Measurements from ENCODE around the gene THNSL1.

Gene THNSL1

DNA sequence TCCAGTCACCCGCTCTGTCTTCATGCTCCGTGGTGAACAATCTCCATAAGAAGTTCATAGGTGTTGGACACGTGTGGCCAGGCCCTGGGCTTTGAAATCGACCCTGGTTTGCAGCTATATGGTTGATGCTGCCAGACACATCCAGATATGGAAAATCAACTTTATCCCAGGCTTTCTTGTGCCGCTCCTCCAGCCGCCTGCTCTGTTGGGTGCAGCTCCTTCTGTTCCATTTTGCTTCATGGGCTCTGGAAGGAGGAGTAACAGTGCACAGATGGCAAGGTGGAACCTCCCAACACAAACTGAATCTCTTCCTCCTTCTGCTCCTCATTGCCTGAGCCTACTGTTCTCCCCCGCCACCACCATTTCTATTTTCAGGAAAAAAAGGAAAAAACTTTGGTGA is 44.7 kb downstream of the THNSL1 start:
- no peak for DNase-seq (ENCODE audit: low spot score)

DNA sequence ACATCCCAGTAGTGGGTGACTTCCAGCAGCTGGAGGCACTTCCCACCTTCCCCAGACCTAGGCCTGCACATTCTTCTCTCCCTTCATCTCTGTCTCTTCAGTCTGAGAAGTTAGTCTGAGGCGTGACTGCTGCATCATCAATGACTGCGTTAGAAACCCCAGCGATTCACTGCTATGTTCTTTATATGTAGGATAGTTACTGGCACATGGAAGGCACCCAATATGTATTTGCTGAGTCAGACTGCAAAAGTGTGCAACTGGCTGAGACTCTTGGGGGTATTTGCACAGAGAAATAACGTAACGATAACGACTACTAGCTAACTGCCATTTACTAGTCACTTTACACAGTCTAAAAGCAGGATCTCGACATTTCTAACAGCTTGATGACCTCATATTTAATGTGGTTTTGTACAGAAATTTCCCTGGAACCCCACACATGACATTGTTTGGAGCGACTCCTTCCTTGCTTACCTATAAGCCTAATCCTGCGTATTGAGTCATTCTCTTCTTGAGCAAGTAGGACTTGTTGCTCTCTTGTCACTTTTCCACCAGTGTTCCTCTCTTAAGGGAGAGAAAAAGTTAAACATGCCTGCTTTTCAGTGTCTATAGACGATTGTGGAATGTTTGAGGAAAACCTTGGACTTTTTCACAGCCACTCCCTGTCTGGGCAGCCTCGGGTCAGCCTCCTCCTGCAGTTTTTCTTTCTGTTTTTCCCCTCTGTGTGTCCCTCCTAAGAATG is 45.5 kb downstream of the THNSL1 start:
- DNase-seq (ENCODE audit: low spot score): no peak

- DNase-seq (ENCODE audit: low spot score): no peak
Measured at GRCh38 chr10:25063157-25063556, 46.7 kb downstream of the THNSL1 start.

- no peak for DNase-seq (ENCODE audit: low spot score)
Measured at GRCh38 chr10:25063644-25064043, 47.2 kb downstream of the THNSL1 start.

DNA sequence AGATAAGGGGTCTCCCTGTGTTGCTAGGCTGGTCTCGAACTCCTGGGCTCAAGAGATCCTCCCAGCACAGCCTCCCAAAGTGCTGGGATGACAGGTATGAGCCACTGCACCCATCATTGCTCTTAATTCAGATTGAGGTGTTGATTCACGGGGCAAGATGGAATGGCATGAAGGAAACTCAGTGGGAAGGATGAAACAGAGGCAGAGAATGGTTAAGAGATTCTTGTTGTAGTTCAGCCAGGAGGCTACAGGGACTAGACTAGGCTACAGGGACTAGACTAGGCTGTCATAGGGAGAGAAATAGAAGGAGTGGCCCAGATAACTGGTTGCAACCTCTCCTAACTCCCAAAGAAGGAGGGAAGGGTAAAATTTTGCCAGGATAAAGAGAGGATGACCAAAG is 48.0 kb downstream of the THNSL1 start:
- no peak for DNase-seq (ENCODE audit: low spot score)

GRCh38 chr10:25065761-25066476 is 49.5 kb downstream of the THNSL1 start:
- no peak for DNase-seq (ENCODE audit: low spot score)

GRCh38 chr10:25068152-25069058 is 52.0 kb downstream of the THNSL1 start:
- no peak for DNase-seq (ENCODE audit: low spot score)

- no peak for DNase-seq (ENCODE audit: low spot score)
Measured at GRCh38 chr10:25071227-25071626, 54.8 kb downstream of the THNSL1 start.

DNA sequence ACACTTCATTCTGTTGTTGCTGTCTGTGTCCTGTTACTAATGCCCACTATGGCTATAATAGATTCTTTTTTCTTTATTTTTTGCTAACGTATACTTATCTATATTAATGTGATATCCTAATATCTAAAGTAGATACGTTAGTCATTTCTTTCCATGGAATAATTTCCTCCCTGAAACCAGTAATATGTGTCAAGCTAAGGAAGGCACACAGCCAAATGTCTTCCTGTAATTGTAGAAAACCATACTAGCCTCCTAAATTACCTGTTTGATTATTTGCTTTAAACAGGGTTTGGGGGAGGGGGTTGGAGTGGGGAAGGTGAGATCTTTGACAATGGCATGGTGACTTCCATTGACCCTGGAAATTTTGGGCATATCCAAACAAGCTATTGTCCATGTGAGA is 56.4 kb downstream of the THNSL1 start:
- DNase-seq (ENCODE audit: low spot score): no peak

DNA sequence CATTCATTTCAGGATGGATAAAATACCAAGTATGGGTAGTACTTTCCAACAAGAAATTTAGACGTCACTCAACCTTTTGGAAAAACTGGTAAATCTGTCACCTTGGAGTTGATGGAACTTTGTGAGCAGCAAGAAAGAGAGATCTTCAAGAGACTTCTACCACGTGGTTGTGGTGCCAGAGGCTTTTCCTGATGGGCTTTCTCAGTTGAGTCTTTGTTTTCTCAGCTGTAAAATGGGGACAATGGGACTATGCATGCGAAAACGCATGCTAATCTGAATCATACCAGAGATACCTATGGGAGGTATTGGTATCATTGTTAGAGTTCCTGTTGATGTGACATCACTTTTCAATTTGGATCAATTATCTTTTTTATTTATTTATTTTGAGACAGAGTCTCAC is 59.4 kb downstream of the THNSL1 start:
- no peak for DNase-seq (ENCODE audit: low spot score)

All from HuH-7 (cell line).